ENCODE measurements around the gene INSIG1. TPM values are rescaled to one million over a fixed set of nuclear protein-coding genes. Genes with fewer than 3 reads are reported as not detected.

The INSIG1 gene
- total RNA-seq, 1 donor from 2014 or later = 81.5 TPM

DNA sequence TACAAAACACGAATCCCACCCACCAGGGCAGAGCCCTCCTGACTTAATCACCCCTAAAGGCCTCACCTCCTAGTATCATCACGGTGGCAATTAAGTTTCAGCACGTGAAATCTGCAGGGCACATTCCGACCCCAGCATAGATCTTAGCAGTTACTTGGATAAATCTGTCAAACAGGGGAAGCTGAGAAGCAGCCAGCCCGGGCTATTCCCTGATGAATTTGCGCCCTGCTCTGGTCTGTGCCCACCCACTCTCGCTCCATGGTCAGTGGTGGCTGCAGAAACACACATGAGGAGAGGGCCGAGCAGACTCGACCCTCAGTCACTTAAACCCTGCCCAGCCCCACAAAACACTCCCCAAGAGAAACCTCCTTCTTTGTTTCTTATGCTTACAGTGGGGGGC is 28.7 kb downstream of the INSIG1 start:
- no peak for DNase-seq (ENCODE audit: low read depth, low spot score)
- no peaks in the 10 kb centered on the region for H3K9me3 Mint-ChIP-seq
- TF ChIP-seq, protein P1, sequence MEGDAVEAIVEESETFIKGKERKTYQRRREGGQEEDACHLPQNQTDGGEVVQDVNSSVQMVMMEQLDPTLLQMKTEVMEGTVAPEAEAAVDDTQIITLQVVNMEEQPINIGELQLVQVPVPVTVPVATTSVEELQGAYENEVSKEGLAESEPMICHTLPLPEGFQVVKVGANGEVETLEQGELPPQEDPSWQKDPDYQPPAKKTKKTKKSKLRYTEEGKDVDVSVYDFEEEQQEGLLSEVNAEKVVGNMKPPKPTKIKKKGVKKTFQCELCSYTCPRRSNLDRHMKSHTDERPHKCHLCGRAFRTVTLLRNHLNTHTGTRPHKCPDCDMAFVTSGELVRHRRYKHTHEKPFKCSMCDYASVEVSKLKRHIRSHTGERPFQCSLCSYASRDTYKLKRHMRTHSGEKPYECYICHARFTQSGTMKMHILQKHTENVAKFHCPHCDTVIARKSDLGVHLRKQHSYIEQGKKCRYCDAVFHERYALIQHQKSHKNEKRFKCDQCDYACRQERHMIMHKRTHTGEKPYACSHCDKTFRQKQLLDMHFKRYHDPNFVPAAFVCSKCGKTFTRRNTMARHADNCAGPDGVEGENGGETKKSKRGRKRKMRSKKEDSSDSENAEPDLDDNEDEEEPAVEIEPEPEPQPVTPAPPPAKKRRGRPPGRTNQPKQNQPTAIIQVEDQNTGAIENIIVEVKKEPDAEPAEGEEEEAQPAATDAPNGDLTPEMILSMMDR (conservative IDR thresholded peaks at IDR 0.05) = no peak
- peaks cover 19% of the 10 kb centered on the region for H3K27me3 Mint-ChIP-seq (ENCODE audit: low read depth)
- no peaks in the 10 kb centered on the region for H3K4me1 Mint-ChIP-seq
- no peak overlapping the region for H3K4me3 Mint-ChIP-seq
- H3K27ac Mint-ChIP-seq (ENCODE audit: unreplicated experiment) = no peak overlapping the region
- no peaks in the 10 kb centered on the region for H3K36me3 Mint-ChIP-seq (ENCODE audit: low read depth)

DNA sequence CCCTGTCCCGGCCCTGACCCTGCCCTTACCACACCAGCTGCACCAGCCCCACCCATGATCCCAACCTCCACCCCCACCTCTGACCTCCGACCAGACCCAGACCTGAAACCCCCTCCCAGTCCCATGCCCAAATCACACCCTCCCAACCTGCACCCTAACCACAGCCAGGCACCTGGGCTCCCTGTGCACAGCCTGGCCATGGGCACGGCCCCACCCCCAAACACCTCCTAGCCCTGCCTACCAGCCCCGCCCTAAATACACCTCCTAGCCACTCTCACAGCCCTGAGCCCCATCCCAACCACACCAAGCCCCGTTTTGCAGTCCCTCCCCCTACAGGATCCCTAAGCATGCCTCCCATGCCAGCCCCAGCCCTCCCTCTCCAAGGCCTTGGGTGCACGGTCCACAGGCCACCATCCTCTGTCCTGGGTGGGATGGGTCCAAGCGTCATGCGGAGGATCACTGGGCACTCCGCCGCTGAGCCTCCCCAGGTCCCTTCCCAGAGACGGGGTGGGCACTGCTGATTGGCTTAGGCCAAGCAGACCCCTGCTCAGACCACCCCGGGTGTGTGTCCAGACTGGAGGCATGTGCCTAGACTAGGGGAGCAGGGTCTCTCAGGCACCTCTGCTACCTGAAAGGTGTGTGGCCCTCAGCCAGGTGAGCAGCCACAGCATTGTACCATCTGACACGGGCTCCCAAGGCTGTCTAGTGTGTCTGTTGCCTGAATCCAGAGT is 30.1 kb downstream of the INSIG1 start:
- Mint-ChIP-seq H3K9me3 (no peaks in the 10 kb centered on the region), H3K4me1 (no peaks in the 10 kb centered on the region), H3K4me3 (no peak overlapping the region), H3K36me3 (ENCODE audit: low read depth) (no peaks in the 10 kb centered on the region), H3K27ac (ENCODE audit: unreplicated experiment) (no peak overlapping the region), H3K27me3 (ENCODE audit: low read depth) (peaks cover 24% of the 10 kb centered on the region)
- TF ChIP-seq, protein P1 (conservative IDR thresholded peaks at IDR 0.05) = no peak
- DNase-seq (ENCODE audit: low read depth, low spot score) = no peak

DNA sequence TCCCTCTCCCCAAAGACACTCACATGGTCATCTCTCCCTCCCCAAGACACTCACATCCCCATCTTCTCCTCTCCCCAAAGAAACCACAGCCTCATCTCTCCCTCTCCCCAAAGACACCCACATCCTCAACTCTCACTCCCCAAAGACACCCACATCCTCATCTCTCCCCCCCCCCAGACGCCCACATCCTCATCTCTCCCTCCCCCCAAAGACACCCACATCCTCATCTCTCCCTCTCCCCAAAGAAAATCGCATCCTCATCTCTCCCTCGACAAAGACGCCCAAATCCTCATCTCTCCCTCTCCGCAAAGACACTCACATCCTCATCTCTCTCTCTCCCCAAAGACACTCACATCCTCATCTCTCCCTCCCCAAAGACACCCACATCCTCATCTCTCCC is 31.5 kb downstream of the INSIG1 start:
- H3K9me3 Mint-ChIP-seq = no peaks in the 10 kb centered on the region
- no peaks in the 10 kb centered on the region for H3K36me3 Mint-ChIP-seq (ENCODE audit: low read depth)
- no peak overlapping the region for H3K27ac Mint-ChIP-seq (ENCODE audit: unreplicated experiment)
- no peak overlapping the region for H3K4me3 Mint-ChIP-seq
- no peak for DNase-seq (ENCODE audit: low read depth, low spot score)
- TF ChIP-seq, protein P1 (conservative IDR thresholded peaks at IDR 0.05) = no peak
- H3K27me3 Mint-ChIP-seq (ENCODE audit: low read depth) = peaks cover 16% of the 10 kb centered on the region
- no peaks in the 10 kb centered on the region for H3K4me1 Mint-ChIP-seq

DNA sequence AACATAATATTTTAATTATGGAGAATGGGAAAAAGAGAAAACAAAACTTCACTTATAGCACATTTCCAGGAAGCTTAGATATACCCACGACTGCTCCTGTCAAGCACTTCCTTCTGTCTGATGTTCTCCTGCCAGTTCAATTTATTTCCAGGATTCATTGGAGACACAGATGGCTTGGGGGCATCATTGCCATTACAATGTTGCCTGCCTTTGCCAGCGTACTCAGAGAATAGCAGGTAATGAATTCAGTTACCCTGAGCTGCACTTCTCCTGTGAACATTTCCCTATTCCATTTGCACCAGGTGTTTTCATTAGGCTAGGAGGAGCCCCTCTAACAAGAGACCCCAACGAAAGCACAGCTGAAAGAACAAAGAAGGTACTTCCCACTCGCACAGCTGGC is 33.7 kb downstream of the INSIG1 start:
- TF ChIP-seq, protein P1 (conservative IDR thresholded peaks at IDR 0.05) = no peak
- Mint-ChIP-seq H3K4me1 (no peaks in the 10 kb centered on the region), H3K27ac (ENCODE audit: unreplicated experiment) (no peak overlapping the region), H3K4me3 (no peak overlapping the region), H3K27me3 (ENCODE audit: low read depth) (peaks cover 8% of the 10 kb centered on the region), H3K36me3 (ENCODE audit: low read depth) (no peaks in the 10 kb centered on the region), H3K9me3 (no peaks in the 10 kb centered on the region)
- DNase-seq (ENCODE audit: low read depth, low spot score) = no peak

DNA sequence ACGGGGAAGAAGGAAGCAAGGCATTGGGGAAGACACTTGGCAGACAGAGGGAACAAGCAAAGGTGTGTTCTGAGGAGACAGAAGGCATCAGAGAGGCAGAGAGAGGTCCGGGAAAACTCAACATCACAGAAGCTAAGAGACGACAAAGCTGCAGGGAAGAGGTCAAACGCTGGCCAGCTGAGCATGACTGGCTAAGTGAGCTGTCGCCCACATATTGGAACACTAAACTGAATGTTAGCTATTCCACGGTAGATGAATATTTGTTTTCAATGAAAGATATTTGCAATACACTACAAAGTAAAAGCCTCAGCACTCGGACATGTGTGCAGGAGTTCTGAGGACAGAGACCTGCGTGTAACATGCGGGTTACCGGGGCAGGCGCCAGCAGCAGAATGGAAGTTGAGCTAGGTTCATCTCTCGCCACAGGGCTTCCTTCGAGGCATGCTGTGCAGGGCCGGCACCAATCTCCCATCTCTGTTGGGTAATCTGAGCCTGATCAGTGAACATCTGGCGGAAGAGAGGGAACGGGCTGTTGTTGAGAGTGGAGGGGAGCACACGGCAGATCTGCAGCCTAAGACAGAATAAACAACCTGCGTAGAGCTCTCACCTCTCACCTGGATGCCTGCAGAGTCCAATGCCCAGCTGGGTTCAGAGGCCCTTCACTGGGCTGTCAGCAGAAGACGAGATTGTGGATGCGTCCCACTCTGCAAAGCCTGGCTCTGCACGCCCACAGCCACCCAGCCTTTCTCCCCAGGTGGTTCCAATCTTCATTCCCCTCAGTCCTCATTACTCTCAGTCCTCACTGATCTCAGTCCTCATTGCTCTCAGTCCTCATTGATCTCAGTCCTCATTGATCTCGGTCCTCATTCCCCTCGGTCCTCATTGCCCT is 35.9 kb downstream of the INSIG1 start:
- DNase-seq (ENCODE audit: low read depth, low spot score) = no peak
- TF ChIP-seq, protein P1 (conservative IDR thresholded peaks at IDR 0.05) = no peak
- Mint-ChIP-seq H3K4me1 (no peaks in the 10 kb centered on the region), H3K27me3 (ENCODE audit: low read depth) (peaks cover 16% of the 10 kb centered on the region), H3K4me3 (no peak overlapping the region), H3K27ac (ENCODE audit: unreplicated experiment) (no peak overlapping the region), H3K9me3 (no peaks in the 10 kb centered on the region), H3K36me3 (ENCODE audit: low read depth) (no peaks in the 10 kb centered on the region)

Measured in neural crest cell (in vitro differentiated cells).